Transverse colon (tissue), 4 donors: ENCODE measurements around the gene INHBC. TPM values are rescaled to one million over a fixed set of nuclear protein-coding genes. Genes with fewer than 3 reads are reported as not detected.

ENCODE experiments used
- DNase-seq: peaks from one replicate; pipeline ENCODE4 v3.0.0-alpha.2; 2019
- H3K27ac ChIP-seq, 4 donors: fragments of 200-600 bp; sonication (generic); 2 replicates each; pipeline ENCODE4 v1.5.1; 2016 to 2018; ENCODE audit warnings: inconsistent platforms in 4 of 4
- H3K27me3 ChIP-seq: fragments of 200-600 bp; sonication (generic); 2 replicates; pipeline ENCODE4 v1.5.1; 2017; ENCODE audit warnings: inconsistent platforms
- H3K36me3 ChIP-seq, 4 donors: fragments of 200-600 bp; sonication (generic); 2 replicates each; pipeline ENCODE4 v1.5.1; 2017 to 2019; ENCODE audit warnings: inconsistent platforms in 4 of 4
- H3K4me1 ChIP-seq, 4 donors: fragments of 200-600 bp; sonication (generic); 2 replicates each; pipeline ENCODE4 v1.5.1; 2017 to 2020; ENCODE audit warnings: inconsistent platforms in 4 of 4
- H3K4me3 ChIP-seq, 4 donors: fragments of 200-600 bp; sonication (generic); 1 replicate in 1 of 4; 2 replicates in 3 of 4; pipeline versions ENCODE4 v1.5.1 to v1.6.1; 2017 to 2019; ENCODE audit warnings: inconsistent platforms in 4 of 4
- H3K9me3 ChIP-seq, 2 donors: fragments of 200-600 bp; sonication (generic); 2 replicates each; pipeline ENCODE4 v1.5.1; 2017 to 2019; ENCODE audit warnings: inconsistent platforms in 2 of 2
- CTCF ChIP-seq, 5 experiments: fragments of 200-600 bp in 3 of 5; fragments of 450-650 bp in 2 of 5; sonication (generic) in 3 of 5; IDR thresholded peaks; 1 replicate in 2 of 5; 2 replicates in 3 of 5; pipeline ENCODE4 v1.5.1; 2016 to 2017; ENCODE audit warnings: antibody characterized with exemption in 5 of 5, inconsistent platforms in 3 of 5, mild to moderate bottlenecking in 2 of 5, moderate library complexity in 1 of 5
- EP300 ChIP-seq: sonication (generic); formaldehyde crosslinking; IDR thresholded peaks from one replicate; pipeline ENCODE4 v1.6.1; 2017; ENCODE audit warnings: antibody characterized with exemption, low read depth
- POLR2A ChIP-seq: fragments of 450-650 bp; IDR thresholded peaks from one replicate; pipeline ENCODE4 v1.6.1; 2016; ENCODE audit warnings: antibody characterized with exemption, mild to moderate bottlenecking, moderate library complexity
- POLR2AphosphoS5 ChIP-seq, 3 donors: sonication (generic); formaldehyde crosslinking; IDR thresholded peaks; one replicate each; pipeline ENCODE4 v1.6.1; 2016; ENCODE audit warnings: antibody characterized with exemption in 3 of 3
- WGBS, 2 donors: methylation state at CpG; one replicate each; pipeline ENCODE4 v1.1.5; 2018; ENCODE audit warnings: low coverage in 1 of 2; 5-methylcytosine and 5-hydroxymethylcytosine counted together
- in situ Hi-C, 4 donors: fragments of 200-750 bp; cut with MboI; loops; one replicate each; pipeline versions ENCODE4 v1.15.0 to v1.15.1; 2017; ENCODE audit warnings: low sequenced_read_pairs in 3 of 4, low pct_ligation_motif_present in 1 of 4, low pct_unique_long_range_greater_than_20kb in 1 of 4
- intact Hi-C: fragments of 100-400 bp; cut with DNase I; formaldehyde crosslinking; loops from one replicate; pipeline ENCODE4 v1.15.1; 2023; ENCODE audit warnings: low total_unique reads
- total RNA-seq, 4 donors: library from RNA; depleted of rRNA; stranded (reverse); fragments of >200 nt; gene quantifications; one replicate each; pipeline ENCODE4 v1.1.0, GENCODE V29; 2016

Gene INHBC
- total RNA-seq, 4 donors from 2014 or later: not detected

GRCh38 chr12:57467915-57468314, 33.3 kb downstream of the INHBC start:
- WGBS, 2 donors: 88% methylated on average over 11 of the region's 11 CpGs; no CpG with 5 or more reads in 1 of the 2 donors
- H3K27me3 ChIP-seq: peaks cover 29% of the 10 kb centered on the region
- in situ Hi-C loops: loop anchor here in 1 of 4 donors (5.0 kb wide), 1 partner anchor 159 kb away; no protein-coding TSS in a partner anchor

DNA sequence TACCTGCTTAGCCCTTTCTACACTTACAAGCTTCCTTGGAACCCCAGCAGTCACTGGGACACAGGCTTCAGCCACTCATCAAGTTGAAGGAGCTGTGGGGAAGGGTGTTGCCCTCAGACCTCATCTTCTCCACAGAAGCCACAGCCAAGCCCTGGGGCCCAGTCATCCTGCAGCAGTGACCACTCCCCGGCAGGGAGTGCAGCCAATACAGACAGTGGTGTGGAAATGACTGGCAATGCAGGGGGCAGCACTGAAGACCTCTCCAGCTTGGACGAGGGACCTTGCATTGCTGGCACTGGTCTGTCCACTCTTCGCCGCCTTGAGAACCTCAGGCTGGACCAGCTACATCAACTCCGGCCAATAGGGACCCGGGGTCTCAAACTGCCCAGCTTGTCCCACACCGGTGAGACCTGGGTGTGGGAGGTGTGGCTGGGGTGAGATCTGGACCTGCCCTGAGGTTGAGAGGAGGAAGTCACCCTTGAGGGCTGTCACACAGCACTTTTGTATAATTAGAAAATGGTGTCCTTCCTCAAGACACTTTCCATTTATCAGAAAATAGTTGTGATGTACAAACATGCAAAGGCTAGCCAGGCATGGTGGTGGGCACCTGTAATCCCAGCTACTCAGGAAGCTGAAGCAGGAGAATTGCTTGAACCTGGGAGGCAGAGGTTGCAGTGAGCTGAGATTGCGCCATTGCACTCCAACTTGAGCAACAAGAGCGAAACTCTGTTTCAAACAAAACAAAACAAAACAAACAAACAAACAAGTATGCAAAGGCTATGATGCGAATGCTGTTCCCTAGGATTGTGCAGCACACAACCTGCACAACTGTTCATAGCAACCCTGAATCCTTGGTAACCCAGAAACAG, 34.9 kb downstream of the INHBC start:
- Histone ChIP-seq H3K36me3 (no peaks in the 10 kb centered on the region), H3K27me3 (peaks cover 44% of the 10 kb centered on the region), H3K4me1 (peaks cover 0 to 14% (median 4%) of the 10 kb centered on the region in 4 donors), H3K4me3 (no peak overlapping the region), H3K27ac (no peak overlapping the region), H3K9me3 (no peaks in the 10 kb centered on the region)
- WGBS, 2 donors: 91% methylated on average over 10 of the region's 10 CpGs; no CpG with 5 or more reads in 1 of the 2 donors
- intact Hi-C loops (no loop called here), in situ Hi-C loops (loop anchor here in 1 of 4 donors (5.0 kb wide), 1 partner anchor 158 kb away; no protein-coding TSS in a partner anchor)
- no peak for TF ChIP-seq EP300
- no peak for TF ChIP-seq CTCF (IDR thresholded peaks at IDR 0.05)
- no peak for TF ChIP-seq POLR2A
- no peak for DNase-seq

More at GRCh38 chr12:57467915-57468314, 33.3 kb downstream of the INHBC start:
- DNase-seq: no peak
- TF ChIP-seq CTCF (IDR thresholded peaks at IDR 0.05) (no peak), EP300 (no peak), POLR2AphosphoS5 (IDR thresholded peaks at IDR 0.05) (no peak), POLR2A (no peak)
- no peaks in the 10 kb centered on the region for H3K9me3 ChIP-seq
- H3K4me3 ChIP-seq: no peak overlapping the region
- no peak overlapping the region for H3K27ac ChIP-seq
- intact Hi-C loops: no loop called here
- H3K36me3 ChIP-seq: no peaks in the 10 kb centered on the region
- H3K4me1 ChIP-seq: peaks cover 0 to 14% (median 4%) of the 10 kb centered on the region in 4 donors

DNA sequence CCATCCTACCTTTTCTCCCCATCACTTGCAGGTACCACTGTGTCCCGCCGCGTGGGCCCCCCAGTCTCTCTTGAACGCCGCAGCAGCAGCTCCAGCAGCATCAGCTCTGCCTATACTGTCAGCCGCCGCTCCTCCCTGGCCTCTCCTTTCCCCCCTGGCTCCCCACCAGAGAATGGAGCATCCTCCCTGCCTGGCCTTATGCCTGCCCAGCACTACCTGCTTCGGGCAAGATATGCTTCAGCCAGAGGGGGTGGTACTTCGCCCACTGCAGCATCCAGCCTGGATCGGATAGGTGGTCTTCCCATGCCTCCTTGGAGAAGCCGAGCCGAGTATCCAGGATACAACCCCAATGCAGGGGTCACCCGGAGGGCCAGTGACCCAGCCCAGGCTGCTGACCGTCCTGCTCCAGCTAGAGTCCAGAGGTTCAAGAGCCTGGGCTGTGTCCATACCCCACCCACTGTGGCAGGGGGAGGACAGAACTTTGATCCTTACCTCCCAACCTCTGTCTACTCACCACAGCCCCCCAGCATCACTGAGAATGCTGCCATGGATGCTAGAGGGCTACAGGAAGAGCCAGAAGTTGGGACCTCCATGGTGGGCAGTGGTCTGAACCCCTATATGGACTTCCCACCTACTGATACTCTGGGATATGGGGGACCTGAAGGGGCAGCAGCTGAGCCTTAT, 35.8 kb downstream of the INHBC start:
- Histone ChIP-seq H3K27ac (no peak overlapping the region), H3K9me3 (no peaks in the 10 kb centered on the region), H3K27me3 (peaks cover 46% of the 10 kb centered on the region), H3K4me1 (peaks cover 5 to 23% (median 10%) of the 10 kb centered on the region in 4 donors), H3K4me3 (no peak overlapping the region), H3K36me3 (no peaks in the 10 kb centered on the region)
- no peak for DNase-seq
- intact Hi-C loops (no loop called here), in situ Hi-C loops (no loop called here)
- 87% methylated on average over 14 of the region's 14 CpGs; no CpG with 5 or more reads in 1 of the 2 donors for WGBS, 2 donors
- TF ChIP-seq POLR2A (no peak), POLR2AphosphoS5 (IDR thresholded peaks at IDR 0.05) (no peak), CTCF (IDR thresholded peaks at IDR 0.05) (no peak), EP300 (no peak)

DNA sequence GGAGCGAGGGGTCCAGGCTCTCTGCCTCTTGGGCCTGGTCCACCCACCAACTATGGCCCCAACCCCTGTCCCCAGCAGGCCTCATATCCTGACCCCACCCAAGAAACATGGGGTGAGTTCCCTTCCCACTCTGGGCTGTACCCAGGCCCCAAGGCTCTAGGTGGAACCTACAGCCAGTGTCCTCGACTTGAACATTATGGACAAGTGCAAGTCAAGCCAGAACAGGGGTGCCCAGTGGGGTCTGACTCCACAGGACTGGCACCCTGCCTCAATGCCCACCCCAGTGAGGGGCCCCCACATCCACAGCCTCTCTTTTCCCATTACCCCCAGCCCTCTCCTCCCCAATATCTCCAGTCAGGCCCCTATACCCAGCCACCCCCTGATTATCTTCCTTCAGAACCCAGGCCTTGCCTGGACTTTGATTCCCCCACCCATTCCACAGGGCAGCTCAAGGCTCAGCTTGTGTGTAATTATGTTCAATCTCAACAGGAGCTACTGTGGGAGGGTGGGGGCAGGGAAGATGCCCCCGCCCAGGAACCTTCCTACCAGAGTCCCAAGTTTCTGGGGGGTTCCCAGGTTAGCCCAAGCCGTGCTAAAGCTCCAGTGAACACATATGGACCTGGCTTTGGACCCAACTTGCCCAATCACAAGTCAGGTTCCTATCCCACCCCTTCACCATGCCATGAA, 36.5 kb downstream of the INHBC start:
- in situ Hi-C loops: no loop called here
- peak; percentile 52 for DNase-seq
- 72% methylated on average over 4 of the region's 4 CpGs; no CpG with 5 or more reads in 1 of the 2 donors for WGBS, 2 donors

More for the DNA sequence above, 36.5 kb downstream of the INHBC start:
- Histone ChIP-seq H3K4me1 (peaks cover 12 to 29% (median 17%) of the 10 kb centered on the region in 4 donors), H3K4me3 (no peak overlapping the region), H3K27ac (no peak overlapping the region), H3K36me3 (no peaks in the 10 kb centered on the region), H3K27me3 (peaks cover 53% of the 10 kb centered on the region), H3K9me3 (no peaks in the 10 kb centered on the region)
- intact Hi-C loops: no loop called here
- TF ChIP-seq POLR2A: no peak
- TF ChIP-seq POLR2AphosphoS5 (IDR thresholded peaks at IDR 0.05): no peak
- no peak for TF ChIP-seq EP300
- TF ChIP-seq CTCF (IDR thresholded peaks at IDR 0.05): no peak
